Activated T-helper 1 cell treated with anti-CD3 and anti-CD28 coated beads, Interleukin-2, amount 50 U/mL, for 16 hours (primary cell): Measurements from ENCODE around the gene UTP20.
"Not testable (repeated sequence)": the region's sequence is repeated elsewhere in the genome, so short reads cannot be mapped to it uniquely, and the experiment has no call there.

Source experiments
- DNase-seq, 2 donors: peaks; one replicate each; pipeline ENCODE4 v3.0.0-alpha.2; 2020; ENCODE audit warnings: low read depth in 1 of 2, low spot score in 1 of 2

The UTP20 gene

DNA sequence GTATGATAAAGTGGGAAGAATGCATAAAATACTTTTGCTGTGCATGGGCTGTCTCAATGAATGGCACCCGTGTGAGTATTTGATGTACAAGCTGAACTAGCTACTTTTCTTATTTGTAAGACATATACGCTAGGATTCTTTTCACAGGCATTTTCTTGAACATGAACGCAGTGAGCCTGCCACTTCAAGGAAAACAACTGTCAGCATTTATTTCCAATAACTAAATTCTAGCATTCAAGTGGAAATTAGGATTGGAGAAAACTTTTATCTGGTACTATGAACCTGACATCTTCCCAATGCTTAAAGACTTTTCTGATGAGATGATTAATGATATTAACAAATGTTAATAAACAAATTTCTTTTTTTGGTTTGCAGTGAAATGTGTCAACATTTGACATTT is 45.7 kb downstream of the UTP20 start:
- no peak for DNase-seq

DNA sequence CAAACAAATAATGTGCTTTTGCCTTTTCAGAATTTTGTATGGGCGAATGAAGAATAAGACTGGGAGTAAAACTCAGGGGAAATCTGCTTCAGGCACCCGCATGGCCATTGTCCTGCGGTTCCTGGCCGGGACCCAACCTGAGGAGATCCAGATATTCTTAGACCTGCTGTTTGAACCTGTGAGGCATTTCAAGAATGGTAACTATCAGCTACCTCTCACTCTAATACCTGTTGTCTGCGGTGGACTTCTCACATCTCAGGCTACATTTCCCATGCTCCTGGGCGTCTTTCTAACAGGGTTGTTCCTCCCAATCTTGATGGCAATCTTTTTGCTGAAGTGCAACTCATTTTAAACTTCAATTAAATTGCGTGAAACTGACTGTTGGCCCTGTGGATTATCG is 47.1 kb downstream of the UTP20 start:
- DNase-seq, result no peak

DNA sequence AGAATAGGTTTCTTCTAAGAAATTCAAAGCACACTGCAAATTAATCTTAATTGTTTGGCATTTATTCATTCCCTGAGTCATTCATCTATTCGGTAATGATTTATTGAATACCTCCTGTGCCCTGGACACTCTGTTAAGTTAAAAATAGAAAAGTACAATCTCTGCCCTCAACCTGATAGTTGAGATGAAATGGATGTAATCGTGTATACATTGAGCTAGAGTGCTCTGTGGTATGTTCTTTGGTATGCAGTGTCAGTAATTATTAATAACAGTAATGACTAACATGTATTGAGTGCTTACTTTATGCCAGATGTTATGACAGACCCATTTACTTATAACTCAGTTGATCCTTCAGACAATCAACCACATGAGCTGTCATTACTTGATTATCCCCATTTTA is 47.6 kb downstream of the UTP20 start:
- DNase-seq, result no peak

GRCh38 chr12:101328917-101329316 is 49.0 kb downstream of the UTP20 start:
- DNase-seq, result no peak

- no peak for DNase-seq
These were observed 50.7 kb downstream of the UTP20 start for GRCh38 chr12:101330631-101331030.

GRCh38 chr12:101336437-101336836 is 56.5 kb downstream of the UTP20 start:
- DNase-seq, result no peak

GRCh38 chr12:101338087-101338486 is 58.2 kb downstream of the UTP20 start:
- no peak for DNase-seq

DNA sequence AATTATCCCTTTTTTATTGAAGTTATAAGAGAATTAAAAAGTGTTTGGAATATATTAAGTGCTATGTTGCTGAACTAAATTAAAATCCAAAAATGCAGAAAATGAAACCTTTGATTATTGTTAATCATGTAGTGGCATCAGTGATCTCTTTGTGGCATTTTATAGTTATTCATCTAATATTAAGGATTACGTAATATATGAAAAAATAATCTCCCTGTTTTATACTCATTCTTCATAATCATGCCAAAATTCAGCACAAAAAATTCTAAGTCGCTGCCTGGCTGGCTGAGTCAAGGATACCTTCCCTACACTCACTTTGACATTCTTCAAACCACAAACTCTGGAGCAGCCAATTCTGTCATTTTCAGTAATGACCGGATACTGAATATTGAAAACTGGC is 64.0 kb downstream of the UTP20 start:
- DNase-seq, result no peak

DNA sequence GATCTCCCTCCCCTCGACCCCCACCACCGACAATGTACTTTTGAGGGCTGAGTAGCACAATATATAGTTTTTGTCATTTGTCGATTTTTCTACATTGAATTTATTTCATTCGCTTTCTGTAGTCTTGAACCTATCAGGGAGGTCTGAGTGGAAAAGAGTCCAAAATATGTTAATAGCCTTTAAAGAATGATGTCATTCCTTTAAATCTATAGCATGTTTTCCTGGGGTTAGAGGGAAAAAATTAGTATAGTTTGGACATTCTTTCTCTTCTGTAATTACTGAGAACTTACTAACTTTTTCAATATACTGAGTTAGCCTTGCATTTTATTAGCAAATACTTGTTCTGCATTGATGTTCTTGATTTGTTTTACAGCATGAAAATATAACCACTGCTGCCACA is 71.8 kb downstream of the UTP20 start:
- DNase-seq, result no peak

GRCh38 chr12:101356794-101357193 is 76.9 kb downstream of the UTP20 start:
- no peak for DNase-seq

- DNase-seq, result no peak
These were observed 81.5 kb downstream of the UTP20 start for GRCh38 chr12:101361455-101361854.

GRCh38 chr12:101368016-101368415 is 88.1 kb downstream of the UTP20 start:
- DNase-seq, result no peak

DNA sequence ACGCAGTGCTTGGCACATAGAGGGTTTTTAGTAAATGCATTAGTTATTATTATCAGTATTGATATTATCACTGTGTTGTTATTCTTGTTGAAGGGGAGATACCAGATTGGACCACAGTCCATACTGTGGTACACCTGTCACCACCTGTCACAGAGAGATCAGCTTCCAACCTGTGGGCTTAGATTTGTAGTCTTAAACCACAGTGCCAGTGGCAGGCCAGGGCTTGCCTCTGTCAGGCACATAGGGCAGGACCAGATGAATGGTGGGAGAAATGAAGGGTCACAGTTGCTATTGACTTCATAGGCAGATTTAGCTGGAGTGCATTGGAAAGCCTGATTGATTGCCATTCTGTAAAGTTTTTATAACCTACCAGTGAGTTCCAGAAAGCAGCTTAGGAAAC is 92.5 kb downstream of the UTP20 start:
- no peak for DNase-seq

- DNase-seq, result no peak
These were observed 95.7 kb downstream of the UTP20 start for GRCh38 chr12:101375573-101375972.

GRCh38 chr12:101379149-101379548 is 99.2 kb downstream of the UTP20 start:
- no peak for DNase-seq

- not testable (repeated sequence) for DNase-seq
These were observed 111.3 kb downstream of the UTP20 start for GRCh38 chr12:101391181-101391580.

- no peak for DNase-seq
These were observed 127.1 kb downstream of the UTP20 start for GRCh38 chr12:101407049-101407435.

- peak; percentile 57 to 66 for DNase-seq
These were observed 127.8 kb downstream of the UTP20 start, which contains the start of gene ARL1 for GRCh38 chr12:101407436-101408345. ARL1 (minus strand) TSS chr12:101407772; CDS start chr12:101407645, 127 bp downstream.

DNA sequence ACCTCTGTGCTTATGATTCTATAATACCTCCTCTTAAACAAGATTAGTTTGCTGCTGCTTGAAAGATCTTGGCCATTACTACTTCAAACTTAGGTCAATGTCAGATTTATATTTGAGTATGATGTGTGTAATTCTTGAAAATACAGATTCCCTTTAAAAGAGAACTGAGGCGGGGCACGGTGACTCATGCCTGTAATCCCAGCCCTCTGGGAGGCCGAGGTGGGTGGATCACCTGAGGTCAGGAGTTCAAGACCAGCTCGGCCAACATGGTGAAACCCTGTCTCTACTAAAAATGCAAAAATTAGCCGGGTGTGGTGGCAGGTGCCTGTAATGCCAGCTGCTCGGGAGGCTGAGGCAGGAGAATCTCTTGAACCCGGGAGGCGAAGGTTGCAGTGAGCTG is 130.3 kb downstream of the UTP20 start:
- DNase-seq, result not testable (repeated sequence)

DNA sequence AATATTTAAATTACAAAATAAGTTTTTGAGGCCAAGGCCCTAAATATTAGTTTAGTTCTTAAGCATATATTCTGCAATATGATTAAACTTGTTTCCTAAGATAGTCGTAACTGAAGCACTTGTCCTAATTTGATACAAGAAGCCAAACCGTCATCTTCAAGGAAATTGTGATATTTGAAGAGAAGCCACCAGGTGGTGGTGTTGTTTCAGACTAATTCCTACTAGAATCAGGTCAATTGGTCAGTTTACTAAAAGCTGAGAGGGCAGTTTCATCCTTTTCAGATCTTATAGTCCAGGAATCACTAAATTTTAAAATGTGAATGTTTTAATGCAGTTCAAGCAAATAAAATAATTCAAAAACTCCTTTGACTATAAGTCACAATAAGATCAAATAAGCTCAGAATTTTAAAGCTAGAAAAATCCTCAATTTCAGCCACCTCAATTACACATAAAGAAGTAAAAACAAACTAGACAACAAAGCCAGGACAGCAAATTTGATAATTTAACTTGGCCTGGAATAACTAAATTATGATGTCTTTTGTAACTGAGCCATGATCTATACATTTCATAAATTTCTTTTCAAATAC is 134.7 kb downstream of the UTP20 start:
- DNase-seq, result no peak

DNA sequence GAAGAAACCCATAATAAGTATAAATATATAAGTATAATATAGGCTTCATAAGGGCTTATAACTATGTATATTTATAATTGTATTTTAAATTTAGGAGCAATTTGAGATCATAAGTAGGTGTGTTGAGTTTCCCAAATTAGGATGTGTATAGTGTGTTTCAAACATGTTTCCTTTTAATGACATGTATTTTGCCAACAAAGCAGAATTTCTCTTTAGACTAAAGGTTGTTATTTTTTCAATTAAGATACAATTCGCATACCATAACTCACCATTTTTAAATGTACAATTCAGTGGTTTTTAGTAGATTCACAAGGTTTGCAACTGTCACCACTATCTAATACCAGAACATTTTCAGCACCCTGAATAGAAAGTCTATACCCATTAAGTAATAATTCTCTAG is 135.3 kb downstream of the UTP20 start:
- no peak for DNase-seq

DNA sequence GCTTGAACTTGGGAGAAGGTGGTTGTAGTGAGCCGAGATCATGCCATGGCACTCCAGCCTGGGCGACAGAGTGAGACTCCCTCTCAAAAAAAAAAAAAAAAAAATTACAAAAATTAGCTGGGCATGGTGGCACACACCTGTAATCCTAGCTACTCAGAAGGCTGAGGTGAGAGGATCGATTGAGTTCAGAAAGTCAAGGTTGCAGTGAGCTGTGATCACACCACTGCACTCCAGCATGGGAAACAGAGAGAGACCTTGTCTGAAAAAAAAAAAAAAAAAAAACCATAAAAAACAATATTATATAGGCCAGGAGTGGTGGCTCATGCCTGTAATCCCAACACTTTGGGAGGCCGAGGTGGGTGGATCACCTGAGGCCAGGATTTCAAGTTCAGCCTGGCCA is 142.2 kb downstream of the UTP20 start:
- DNase-seq, result not testable (repeated sequence)

GRCh38 chr12:101424620-101425019 is 144.7 kb downstream of the UTP20 start:
- no peak for DNase-seq
